Measurements from ENCODE around the gene LRP1B.

LRP1B gene

GRCh38 chr2:140942284-140942683 lies 1188.5 kb downstream of the LRP1B start:
- DNase-seq: no peak

- DNase-seq: no peak
Measured at GRCh38 chr2:140929849-140930248, 1201.0 kb downstream of the LRP1B start.

GRCh38 chr2:140918426-140918825 lies 1212.4 kb downstream of the LRP1B start:
- DNase-seq: no peak

GRCh38 chr2:140916410-140916809 lies 1214.4 kb downstream of the LRP1B start:
- no peak for DNase-seq

- no peak for DNase-seq
Measured at GRCh38 chr2:140910683-140911082, 1220.1 kb downstream of the LRP1B start.

- DNase-seq: no peak
Measured at GRCh38 chr2:140905083-140905781, 1225.6 kb downstream of the LRP1B start.

- no peak for DNase-seq
Measured at GRCh38 chr2:140895378-140895777, 1235.4 kb downstream of the LRP1B start.

GRCh38 chr2:140893685-140894084 lies 1237.1 kb downstream of the LRP1B start:
- DNase-seq: no peak

- no peak for DNase-seq
Measured at GRCh38 chr2:140892911-140893637, 1237.7 kb downstream of the LRP1B start.

GRCh38 chr2:140892436-140892835 lies 1238.4 kb downstream of the LRP1B start:
- no peak for DNase-seq

GRCh38 chr2:140891614-140892212 lies 1239.1 kb downstream of the LRP1B start:
- DNase-seq: no peak

- DNase-seq: no peak
Measured at GRCh38 chr2:140882671-140883620, 1247.9 kb downstream of the LRP1B start.

GRCh38 chr2:140880573-140880972 lies 1250.2 kb downstream of the LRP1B start:
- no peak for DNase-seq

GRCh38 chr2:140876015-140876414 lies 1254.8 kb downstream of the LRP1B start:
- no peak for DNase-seq

GRCh38 chr2:140873915-140874531 lies 1256.8 kb downstream of the LRP1B start:
- DNase-seq: no peak

GRCh38 chr2:140869925-140870324 lies 1260.9 kb downstream of the LRP1B start:
- no peak for DNase-seq

GRCh38 chr2:140869107-140869506 lies 1261.7 kb downstream of the LRP1B start:
- DNase-seq: no peak

- DNase-seq: no peak
Measured at GRCh38 chr2:140865837-140866236, 1265.0 kb downstream of the LRP1B start.

GRCh38 chr2:140863713-140864112 lies 1267.1 kb downstream of the LRP1B start:
- no peak for DNase-seq

- DNase-seq: no peak
Measured at GRCh38 chr2:140862181-140862580, 1268.6 kb downstream of the LRP1B start.

GRCh38 chr2:140861666-140862065 lies 1269.2 kb downstream of the LRP1B start:
- no peak for DNase-seq

Data from nucleus accumbens (tissue), 56 donors.